B cell (primary cell): ENCODE results near the gene PCDHGB4. TPM values are rescaled to one million over a fixed set of nuclear protein-coding genes. Genes with fewer than 3 reads are reported as not detected.

Experiments
- ATAC-seq: fragments of 200-7000 bp; cut with Tn5 transposase; one replicate; pipeline ENCODE4 v1.10.0; 2021; ENCODE audit warnings: low read depth, mild to moderate bottlenecking, moderate number of reproducible peaks, moderate library complexity
- CTCF ChIA-PET: fragments of 350-600 bp; sonication (Branson Sonifier 250); formaldehyde crosslinking; loops from one replicate; lab custom pipeline; 2021; ENCODE audit warnings: antibody characterized with exemption, inconsistent platforms; lab: Charles Lee
- POLR2A ChIA-PET: fragments of 350-600 bp; sonication (Branson Sonifier 250); formaldehyde crosslinking; loops from one replicate; lab custom pipeline; 2021; ENCODE audit warnings: antibody characterized with exemption; lab: Charles Lee
- DNase-seq: peaks from one replicate; pipeline ENCODE4 v3.0.0; 2013
- H2AFZ ChIP-seq: 2 replicates; pipeline ENCODE4 v1.6.1; 2012; ENCODE audit warnings: mild to moderate bottlenecking, low read depth, low read length; ENCODE audit not compliant: insufficient read depth, poor library complexity, severe bottlenecking
- H3K27ac ChIP-seq, 2 donors: 1 replicate in 1 of 2; 2 replicates in 1 of 2; pipeline ENCODE4 v1.5.1; 2012 to 2013; ENCODE audit warnings: low read length in 2 of 2, mild to moderate bottlenecking in 2 of 2, moderate library complexity in 1 of 2
- H3K27me3 ChIP-seq, 4 experiments: fragments of 200-600 bp in 1 of 4; sonication (generic) in 1 of 4; replicated peaks in 1 of 4; 1 replicate in 2 of 4; 2 replicates in 2 of 4; pipeline versions ENCODE4 v1.6.1 to v1.7.0; 2013 to 2016; ENCODE audit warnings: low read length in 3 of 4, mild to moderate bottlenecking in 2 of 4, mixed read lengths in 1 of 4, moderate library complexity in 1 of 4; ENCODE audit not compliant: insufficient read depth in 4 of 4, control insufficient read depth in 3 of 4; ENCODE audit errors: control extremely low read depth in 1 of 4
- H3K36me3 ChIP-seq, 2 experiments: replicated peaks in 1 of 2; 1 replicate in 1 of 2; 2 replicates in 1 of 2; pipeline versions ENCODE4 v1.6.1 to v1.7.1; 2013; ENCODE audit warnings: low read length in 1 of 2; ENCODE audit not compliant: insufficient read depth in 2 of 2, control insufficient read depth in 1 of 2; ENCODE audit errors: control extremely low read depth in 1 of 2, extremely low read depth in 1 of 2
- H3K4me1 ChIP-seq, 2 donors: fragments of 200-600 bp in 1 of 2; sonication (generic) in 1 of 2; 1 replicate in 1 of 2; 2 replicates in 1 of 2; pipeline versions ENCODE4 v1.5.1 to v1.6.1; 2013 to 2017; ENCODE audit warnings: low read length in 2 of 2; ENCODE audit not compliant: control insufficient read depth in 2 of 2, insufficient read depth in 2 of 2
- H3K4me2 ChIP-seq: replicated peaks from 2 replicates; pipeline ENCODE3; 2012; ENCODE audit warnings: mild to moderate bottlenecking, low read depth, low read length; ENCODE audit not compliant: poor library complexity, severe bottlenecking
- H3K4me3 ChIP-seq, 5 experiments: fragments of 200-600 bp in 1 of 5; sonication (generic) in 1 of 5; 1 replicate in 3 of 5; 2 replicates in 2 of 5; pipeline versions ENCODE4 v1.5.1 to v1.7.0; 2011 to 2016; ENCODE audit warnings: low read length in 4 of 5, mild to moderate bottlenecking in 4 of 5, low read depth in 2 of 5, control low read depth in 1 of 5, moderate library complexity in 1 of 5; ENCODE audit not compliant: insufficient read depth in 1 of 5; ENCODE audit errors: control extremely low read depth in 1 of 5, extremely low read depth in 1 of 5
- H3K79me2 ChIP-seq: fragments of 200-600 bp; sonication (generic); one replicate; pipeline ENCODE4 v1.6.0; 2016; ENCODE audit warnings: low read length; ENCODE audit not compliant: control insufficient read depth, insufficient read depth
- H3K9ac ChIP-seq: fragments of 200-600 bp; sonication (generic); 2 replicates; pipeline ENCODE4 v1.6.1; 2017; ENCODE audit warnings: mild to moderate bottlenecking, low read length, moderate library complexity
- H3K9me3 ChIP-seq, 3 donors: one replicate each; pipeline versions ENCODE4 v1.6.1 to v1.7.1; 2013; ENCODE audit warnings: low read length in 2 of 3; ENCODE audit not compliant: control insufficient read depth in 2 of 3, insufficient read depth in 1 of 3; ENCODE audit errors: control extremely low read depth in 1 of 3
- H4K20me1 ChIP-seq: 2 replicates; pipeline ENCODE4 v1.6.0; 2012; ENCODE audit warnings: mild to moderate bottlenecking, low read length; ENCODE audit not compliant: insufficient read depth, control insufficient read depth, poor library complexity, severe bottlenecking
- H3K27ac Mint-ChIP-seq: one replicate; pipeline ENCODE4 v1.8.0; 2021; ENCODE audit warnings: mixed read lengths
- H3K27me3 Mint-ChIP-seq: one replicate; pipeline ENCODE4 v1.8.0; 2021; ENCODE audit warnings: mixed read lengths
- H3K4me1 Mint-ChIP-seq: one replicate; pipeline ENCODE4 v1.8.0; 2021; ENCODE audit warnings: mixed read lengths
- H3K4me3 Mint-ChIP-seq: one replicate; pipeline ENCODE4 v1.8.0; 2021; ENCODE audit warnings: mixed read lengths
- H3K9me3 Mint-ChIP-seq: one replicate; pipeline ENCODE4 v1.8.0; 2022; ENCODE audit warnings: mixed read lengths; ENCODE audit not compliant: insufficient read depth
- EZH2 ChIP-seq: IDR thresholded peaks from 2 replicates; pipeline ENCODE4 v1.6.1; 2012; ENCODE audit warnings: borderline replicate concordance, low read depth, mild to moderate bottlenecking, moderate library complexity, low read length; ENCODE audit not compliant: insufficient read depth, poor library complexity, severe bottlenecking
- WGBS: methylation state at CpG from one replicate; pipeline ENCODE4 v1.1.5; 2013; ENCODE audit warnings: missing lambda C conversion rate; ENCODE audit not compliant: insufficient coverage; 5-methylcytosine and 5-hydroxymethylcytosine counted together
- intact Hi-C: fragments of 100-400 bp; cut with micrococcal nuclease; formaldehyde crosslinking; loops from one replicate; pipeline ENCODE4 v1.10.0; 2022
- polyA plus RNA-seq: library from polyadenylated mRNA; depleted of rRNA; stranded (reverse); fragments of >200 nt; gene quantifications from 2 replicates; pipeline ENCODE4 v1.2.3, GENCODE V29; 2012
- total RNA-seq, 2 donors: library from RNA; stranded (reverse); fragments of 120-200 nt in 1 of 2; gene quantifications; 1 replicate in 1 of 2; 2 replicates in 1 of 2; pipeline versions ENCODE4 v1.2.3 to v1.2.4, GENCODE V29; 2013 to 2022
- TF ChIP-seq, protein P1 (sequence below): fragments of 200-600 bp; IDR thresholded peaks from one replicate; pipeline ENCODE4 v1.8.0; 2022; ENCODE audit warnings: antibody characterized with exemption, mild to moderate bottlenecking

The PCDHGB4 gene
- total and polyA plus RNA-seq, 2 donors (not counting 1 experiment from before 2014, with no cell fraction given): 0.39 to 1.6 TPM

- no peak overlapping the region for H3K4me3 ChIP-seq
- H2AFZ ChIP-seq: no peak overlapping the region
- peaks cover 0 to 57% (median 34%) of the 10 kb centered on the region in 4 experiments for H3K27me3 ChIP-seq
- H3K4me2 ChIP-seq: no peak overlapping the region
- peaks cover 8% of the 10 kb centered on the region for H3K4me1 Mint-ChIP-seq
- DNase-seq (no peak), ATAC-seq (no peak)
- 54% methylated on average over 68 of the region's 69 CpGs for WGBS
- H4K20me1 ChIP-seq: no peaks in the 10 kb centered on the region
- POLR2A ChIA-PET: no interaction called here
- peaks cover 0 to 5% of the 10 kb centered on the region in 2 donors for H3K4me1 ChIP-seq
- no peak overlapping the region for H3K27ac ChIP-seq
- H3K9me3 Mint-ChIP-seq: peaks cover 12% of the 10 kb centered on the region
- no peak for TF ChIP-seq EZH2
- TF ChIP-seq, protein P1, sequence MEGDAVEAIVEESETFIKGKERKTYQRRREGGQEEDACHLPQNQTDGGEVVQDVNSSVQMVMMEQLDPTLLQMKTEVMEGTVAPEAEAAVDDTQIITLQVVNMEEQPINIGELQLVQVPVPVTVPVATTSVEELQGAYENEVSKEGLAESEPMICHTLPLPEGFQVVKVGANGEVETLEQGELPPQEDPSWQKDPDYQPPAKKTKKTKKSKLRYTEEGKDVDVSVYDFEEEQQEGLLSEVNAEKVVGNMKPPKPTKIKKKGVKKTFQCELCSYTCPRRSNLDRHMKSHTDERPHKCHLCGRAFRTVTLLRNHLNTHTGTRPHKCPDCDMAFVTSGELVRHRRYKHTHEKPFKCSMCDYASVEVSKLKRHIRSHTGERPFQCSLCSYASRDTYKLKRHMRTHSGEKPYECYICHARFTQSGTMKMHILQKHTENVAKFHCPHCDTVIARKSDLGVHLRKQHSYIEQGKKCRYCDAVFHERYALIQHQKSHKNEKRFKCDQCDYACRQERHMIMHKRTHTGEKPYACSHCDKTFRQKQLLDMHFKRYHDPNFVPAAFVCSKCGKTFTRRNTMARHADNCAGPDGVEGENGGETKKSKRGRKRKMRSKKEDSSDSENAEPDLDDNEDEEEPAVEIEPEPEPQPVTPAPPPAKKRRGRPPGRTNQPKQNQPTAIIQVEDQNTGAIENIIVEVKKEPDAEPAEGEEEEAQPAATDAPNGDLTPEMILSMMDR: no peak
- peaks cover 1 to 64% (median 47%) of the 10 kb centered on the region in 3 donors for H3K9me3 ChIP-seq
- H3K27ac Mint-ChIP-seq: no peak overlapping the region
- H3K79me2 ChIP-seq: no peaks in the 10 kb centered on the region
- intact Hi-C loops: no loop called here
- no peak overlapping the region for H3K4me3 Mint-ChIP-seq
- no peaks in the 10 kb centered on the region for H3K36me3 ChIP-seq
- H3K27me3 Mint-ChIP-seq: peaks cover 55% of the 10 kb centered on the region
- H3K9ac ChIP-seq: no peak overlapping the region
- CTCF ChIA-PET: interaction anchor here (0.7 to 3.0 kb wide), 4 partner anchors 108 to 186 kb away, joined by 3 to 17 read pairs (median 3); no protein-coding TSS in a partner anchor
These were observed 15.7 kb upstream of the PCDHGB4 start for GRCh38 chr5:141371572-141372475.
